ENCODE measurements around the gene PDGFC.

The PDGFC gene

DNA sequence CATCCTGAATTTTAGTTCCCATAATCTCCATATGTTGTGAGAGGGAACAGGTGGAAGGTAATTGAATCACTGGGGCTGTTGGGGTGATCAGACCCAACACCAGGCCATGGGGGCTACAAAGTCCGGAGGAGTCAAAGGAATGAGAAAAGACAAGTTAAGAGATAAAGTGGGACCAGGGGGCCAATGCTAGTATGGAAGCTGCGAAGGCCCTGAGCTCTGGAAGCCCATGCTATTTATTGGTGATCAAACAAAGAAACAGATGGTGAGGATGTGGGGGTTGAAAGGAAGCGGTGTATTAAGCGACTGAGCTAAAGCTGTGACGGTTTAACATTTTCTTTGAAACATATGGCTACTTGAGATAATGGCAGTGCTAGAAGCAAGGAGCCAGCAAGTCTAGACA is 132.8 kb downstream of the PDGFC start:
- Histone ChIP-seq H3K9ac (ENCODE audit: insufficient read length) (no peak overlapping the region), H3K9me3 (ENCODE audit: low read depth, low read length) (no peaks in the 10 kb centered on the region), H3K36me3 (ENCODE audit: insufficient read depth, low read length) (no peaks in the 10 kb centered on the region), H3K4me3 (no peak overlapping the region), H3K27ac (no peak overlapping the region)
- no peak for TF ChIP-seq FOXP2 (optimal IDR thresholded peaks at IDR 0.05; ENCODE audit: control extremely low read depth, extremely low read length, insufficient read depth)
- TF ChIP-seq EZH2 (IDR thresholded peaks at IDR 0.05) = no peak
- no peak for TF ChIP-seq POLR2AphosphoS5 (IDR thresholded peaks at IDR 0.05; ENCODE audit: borderline replicate concordance, low read depth, low read length)
- DNase-seq (ENCODE audit: low read depth, low spot score) = no peak

DNA sequence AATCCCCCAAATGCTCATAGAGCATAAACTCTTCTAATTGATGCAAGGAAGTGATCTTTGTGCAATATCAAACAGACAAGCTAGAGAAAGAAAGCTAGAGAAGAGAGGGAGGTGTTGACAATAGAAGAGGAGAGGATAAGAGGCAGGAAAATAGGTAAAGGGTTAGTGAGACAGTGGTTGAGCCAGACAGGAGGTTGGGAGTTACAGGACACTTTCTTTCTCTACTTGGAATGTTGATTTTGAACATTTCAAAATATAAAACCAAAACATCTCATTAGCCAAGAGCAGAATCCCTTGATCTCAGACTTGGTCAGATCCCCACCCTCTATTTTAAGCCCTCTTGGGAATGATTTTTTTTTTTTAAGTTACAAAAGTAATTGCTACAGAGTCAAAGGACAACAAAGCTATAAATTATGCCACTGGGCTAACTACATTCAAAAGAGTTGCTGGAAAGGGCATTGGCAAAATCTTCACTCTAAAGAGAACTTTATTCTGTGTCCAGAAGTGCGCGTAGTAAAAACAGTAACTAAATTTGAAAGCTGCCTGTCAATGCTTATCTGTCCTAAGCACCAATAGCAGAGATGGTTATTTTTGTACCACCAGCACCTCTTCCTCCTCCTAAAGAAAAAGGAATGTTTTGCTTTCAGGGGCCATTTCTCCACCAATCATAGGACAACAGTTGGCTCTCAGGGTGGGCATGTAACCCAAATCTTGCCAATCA is 133.8 kb downstream of the PDGFC start:
- Histone ChIP-seq H3K9me3 (ENCODE audit: low read depth, low read length) (no peaks in the 10 kb centered on the region), H3K27ac (no peak overlapping the region), H3K9ac (ENCODE audit: insufficient read length) (no peak overlapping the region), H3K4me3 (no peak overlapping the region), H3K36me3 (ENCODE audit: insufficient read depth, low read length) (no peaks in the 10 kb centered on the region)
- DNase-seq (ENCODE audit: low read depth, low spot score) = no peak
- TF ChIP-seq EZH2 (IDR thresholded peaks at IDR 0.05) = no peak
- no peak for TF ChIP-seq POLR2AphosphoS5 (IDR thresholded peaks at IDR 0.05; ENCODE audit: borderline replicate concordance, low read depth, low read length)
- TF ChIP-seq FOXP2 (optimal IDR thresholded peaks at IDR 0.05; ENCODE audit: control extremely low read depth, extremely low read length, insufficient read depth) = no peak

DNA sequence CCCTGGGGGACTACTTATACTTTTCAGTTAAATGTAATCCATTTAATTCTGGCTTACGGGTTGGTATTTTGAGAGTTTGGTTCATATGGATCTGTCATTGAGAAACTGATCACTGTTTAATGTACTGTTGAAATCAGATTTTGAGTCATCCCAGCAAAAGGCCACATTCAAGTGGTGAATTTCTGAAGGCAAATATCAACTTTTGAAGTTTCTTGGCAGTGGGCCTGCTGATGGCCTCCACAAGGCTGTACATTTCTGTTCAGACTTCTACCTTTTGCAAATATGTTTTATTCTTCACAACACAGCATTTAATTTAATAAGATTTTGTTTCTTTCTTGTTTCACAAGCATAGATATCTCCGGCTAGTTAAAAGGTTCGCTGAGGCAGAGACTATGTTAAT is 138.7 kb downstream of the PDGFC start:
- H3K9me3 ChIP-seq (ENCODE audit: low read depth, low read length) = no peaks in the 10 kb centered on the region
- no peak for TF ChIP-seq FOXP2 (optimal IDR thresholded peaks at IDR 0.05; ENCODE audit: control extremely low read depth, extremely low read length, insufficient read depth)
- no peak for TF ChIP-seq EZH2 (IDR thresholded peaks at IDR 0.05)
- TF ChIP-seq POLR2AphosphoS5 (IDR thresholded peaks at IDR 0.05; ENCODE audit: borderline replicate concordance, low read depth, low read length) = no peak
- H3K27ac ChIP-seq = no peak overlapping the region
- H3K36me3 ChIP-seq (ENCODE audit: insufficient read depth, low read length) = no peaks in the 10 kb centered on the region
- H3K9ac ChIP-seq (ENCODE audit: insufficient read length) = no peak overlapping the region
- no peak for DNase-seq (ENCODE audit: low read depth, low spot score)
- no peak overlapping the region for H3K4me3 ChIP-seq

DNA sequence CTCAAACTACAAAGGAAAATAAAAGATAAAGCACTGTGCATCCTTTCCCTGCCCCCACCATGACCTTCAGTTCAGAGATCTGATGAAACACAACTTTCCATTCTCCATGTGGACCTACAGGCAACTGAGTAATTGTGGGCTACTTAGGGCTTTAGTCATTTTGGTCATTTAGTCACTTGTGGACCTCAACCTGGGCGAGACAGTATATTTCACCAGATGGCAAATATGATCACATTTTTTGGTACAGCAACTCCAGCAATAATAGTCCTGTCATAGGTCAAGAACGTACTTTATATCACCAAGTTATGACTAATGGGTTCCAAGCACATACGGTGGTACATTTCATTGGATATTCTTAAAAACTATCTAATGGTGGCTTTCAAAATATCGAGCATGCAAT is 141.2 kb downstream of the PDGFC start:
- Histone ChIP-seq H3K9ac (ENCODE audit: insufficient read length) (no peak overlapping the region), H3K27ac (no peak overlapping the region), H3K36me3 (ENCODE audit: insufficient read depth, low read length) (no peaks in the 10 kb centered on the region), H3K4me3 (no peak overlapping the region), H3K9me3 (ENCODE audit: low read depth, low read length) (no peaks in the 10 kb centered on the region)
- no peak for TF ChIP-seq EZH2 (IDR thresholded peaks at IDR 0.05)
- TF ChIP-seq FOXP2 (optimal IDR thresholded peaks at IDR 0.05; ENCODE audit: control extremely low read depth, extremely low read length, insufficient read depth) = no peak
- TF ChIP-seq POLR2AphosphoS5 (IDR thresholded peaks at IDR 0.05; ENCODE audit: borderline replicate concordance, low read depth, low read length) = no peak
- DNase-seq (ENCODE audit: low read depth, low spot score) = no peak

DNA sequence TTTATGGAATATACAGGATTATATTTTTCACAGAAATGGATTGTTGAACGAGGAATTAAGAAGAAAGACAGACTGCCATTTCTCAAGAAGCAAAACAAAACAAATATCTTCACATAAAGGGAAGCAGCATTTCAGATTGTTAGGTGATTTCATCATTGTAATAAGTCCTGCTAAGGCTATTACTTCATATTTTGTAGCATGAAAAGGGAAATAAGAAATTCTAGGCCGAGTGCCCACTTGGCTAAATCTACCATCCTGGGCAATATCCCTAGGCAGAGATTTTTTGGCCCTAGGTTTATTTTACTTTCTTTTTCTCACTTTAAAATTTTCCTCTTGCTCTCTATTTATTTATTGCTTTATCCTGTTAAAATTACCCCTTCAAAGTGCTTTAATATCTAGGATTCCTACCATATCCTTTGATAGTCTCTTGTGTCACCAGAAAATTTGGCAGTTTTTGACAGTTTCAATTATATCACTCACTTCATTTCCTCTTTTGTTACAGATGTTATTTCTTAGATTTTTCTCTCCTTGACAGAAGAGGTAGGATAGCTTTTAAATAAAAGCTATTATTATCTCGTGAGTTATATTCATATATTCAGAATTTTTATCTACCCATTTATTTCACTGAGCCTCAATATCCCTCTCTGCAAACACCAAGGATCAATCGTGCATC is 142.3 kb downstream of the PDGFC start:
- DNase-seq (ENCODE audit: low read depth, low spot score) = no peak
- Histone ChIP-seq H3K36me3 (ENCODE audit: insufficient read depth, low read length) (no peaks in the 10 kb centered on the region), H3K9ac (ENCODE audit: insufficient read length) (no peak overlapping the region), H3K27ac (no peak overlapping the region), H3K9me3 (ENCODE audit: low read depth, low read length) (no peaks in the 10 kb centered on the region), H3K4me3 (no peak overlapping the region)
- TF ChIP-seq FOXP2 (optimal IDR thresholded peaks at IDR 0.05; ENCODE audit: control extremely low read depth, extremely low read length, insufficient read depth) (no peak), EZH2 (IDR thresholded peaks at IDR 0.05) (no peak), POLR2AphosphoS5 (IDR thresholded peaks at IDR 0.05; ENCODE audit: borderline replicate concordance, low read depth, low read length) (no peak)

DNA sequence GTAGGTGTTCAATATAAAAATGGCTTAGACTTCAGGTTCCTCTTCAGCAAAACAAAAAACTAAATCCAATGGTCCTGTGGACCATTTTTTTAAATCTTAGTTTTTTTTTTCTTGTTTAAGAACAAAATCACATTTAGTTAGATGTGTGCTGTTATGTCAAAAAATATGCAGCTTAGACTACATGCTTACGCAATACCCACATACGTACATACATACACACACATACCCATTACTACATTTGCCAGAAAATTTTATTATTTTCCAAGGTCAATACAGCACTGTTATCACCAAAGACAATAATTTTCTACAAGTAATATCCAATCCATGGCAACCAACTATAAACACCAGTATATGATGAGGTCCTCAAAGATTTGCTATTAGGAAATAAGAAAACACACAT is 144.1 kb downstream of the PDGFC start:
- Histone ChIP-seq H3K4me3 (no peak overlapping the region), H3K36me3 (ENCODE audit: insufficient read depth, low read length) (no peaks in the 10 kb centered on the region), H3K9ac (ENCODE audit: insufficient read length) (no peak overlapping the region), H3K27ac (no peak overlapping the region), H3K9me3 (ENCODE audit: low read depth, low read length) (no peaks in the 10 kb centered on the region)
- no peak for DNase-seq (ENCODE audit: low read depth, low spot score)
- TF ChIP-seq EZH2 (IDR thresholded peaks at IDR 0.05) = no peak
- no peak for TF ChIP-seq POLR2AphosphoS5 (IDR thresholded peaks at IDR 0.05; ENCODE audit: borderline replicate concordance, low read depth, low read length)
- no peak for TF ChIP-seq FOXP2 (optimal IDR thresholded peaks at IDR 0.05; ENCODE audit: control extremely low read depth, extremely low read length, insufficient read depth)

DNA sequence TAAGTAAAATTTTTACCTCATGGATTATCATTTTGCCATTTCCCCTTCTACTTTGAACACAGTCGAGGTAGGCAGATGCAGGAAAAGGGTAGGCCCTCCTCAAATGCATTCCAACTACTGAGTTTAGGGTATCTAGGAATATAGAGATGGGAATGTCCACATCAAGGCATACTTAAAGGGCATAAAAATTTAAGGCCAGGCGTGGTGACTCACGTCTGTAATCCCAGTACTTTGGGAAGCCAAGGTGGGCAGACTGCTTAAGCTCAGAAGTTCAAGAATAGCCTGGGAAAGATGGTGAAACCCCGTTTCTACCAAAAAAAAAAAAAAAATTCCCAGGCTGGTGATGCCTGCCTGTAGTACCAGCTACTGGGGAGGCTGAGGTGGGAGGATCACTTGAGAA is 146.5 kb downstream of the PDGFC start:
- DNase-seq (ENCODE audit: low read depth, low spot score) = no peak
- H3K36me3 ChIP-seq (ENCODE audit: insufficient read depth, low read length) = no peaks in the 10 kb centered on the region
- no peaks in the 10 kb centered on the region for H3K9me3 ChIP-seq (ENCODE audit: low read depth, low read length)

DNA sequence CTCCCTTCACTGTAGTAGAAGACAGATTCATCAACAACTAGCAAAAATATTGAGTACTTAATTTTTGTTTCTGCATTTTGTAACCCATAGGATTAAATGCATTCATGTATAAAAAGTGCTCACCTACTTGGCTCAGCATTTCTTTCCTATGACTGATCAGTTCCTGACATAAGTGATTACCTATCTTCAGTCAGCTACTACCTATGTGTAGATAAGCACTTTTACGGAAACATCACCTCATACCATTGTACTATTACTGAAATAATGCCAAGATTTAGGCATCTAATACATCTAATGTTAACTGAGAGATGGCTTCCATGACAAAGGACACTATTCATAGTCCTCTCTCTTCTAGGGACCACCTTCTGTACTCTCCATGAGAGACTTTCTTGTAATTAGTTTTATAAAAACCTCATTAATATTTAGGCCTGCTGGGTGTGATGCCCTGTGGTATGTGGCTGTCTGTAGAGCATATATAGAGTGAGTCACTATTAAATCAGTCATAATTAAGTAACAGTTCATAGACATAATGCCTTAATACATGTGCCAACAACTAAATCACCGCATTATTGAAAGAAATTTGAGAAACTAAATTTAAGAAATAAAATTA is 147.0 kb downstream of the PDGFC start:
- DNase-seq (ENCODE audit: low read depth, low spot score) = no peak
- H3K36me3 ChIP-seq (ENCODE audit: insufficient read depth, low read length) = no peaks in the 10 kb centered on the region
- H3K9ac ChIP-seq (ENCODE audit: insufficient read length) = no peak overlapping the region
- no peak for TF ChIP-seq POLR2AphosphoS5 (IDR thresholded peaks at IDR 0.05; ENCODE audit: borderline replicate concordance, low read depth, low read length)
- no peak for TF ChIP-seq EZH2 (IDR thresholded peaks at IDR 0.05)
- no peak for TF ChIP-seq FOXP2 (optimal IDR thresholded peaks at IDR 0.05; ENCODE audit: control extremely low read depth, extremely low read length, insufficient read depth)
- H3K27ac ChIP-seq = no peak overlapping the region
- no peaks in the 10 kb centered on the region for H3K9me3 ChIP-seq (ENCODE audit: low read depth, low read length)
- no peak overlapping the region for H3K4me3 ChIP-seq

More for the DNA sequence above, 146.5 kb downstream of the PDGFC start:
- TF ChIP-seq EZH2 (IDR thresholded peaks at IDR 0.05) = no peak
- no peak for TF ChIP-seq FOXP2 (optimal IDR thresholded peaks at IDR 0.05; ENCODE audit: control extremely low read depth, extremely low read length, insufficient read depth)
- TF ChIP-seq POLR2AphosphoS5 (IDR thresholded peaks at IDR 0.05; ENCODE audit: borderline replicate concordance, low read depth, low read length) = no peak
- Histone ChIP-seq H3K27ac (no peak overlapping the region), H3K4me3 (no peak overlapping the region), H3K9ac (ENCODE audit: insufficient read length) (no peak overlapping the region)
